Measurements from ENCODE around the gene PPIP5K1.
"Not testable (repeated sequence)": the region's sequence is repeated elsewhere in the genome, so short reads cannot be mapped to it uniquely, and the experiment has no call there.

The PPIP5K1 gene

GRCh38 chr15:43544266-43544665 lies 45.7 kb downstream of the PPIP5K1 start:
- DNase-seq = no peak

GRCh38 chr15:43541785-43542184 lies 48.2 kb downstream of the PPIP5K1 start:
- DNase-seq = no peak

GRCh38 chr15:43538091-43538490 lies 51.9 kb downstream of the PPIP5K1 start:
- no peak for DNase-seq

DNA sequence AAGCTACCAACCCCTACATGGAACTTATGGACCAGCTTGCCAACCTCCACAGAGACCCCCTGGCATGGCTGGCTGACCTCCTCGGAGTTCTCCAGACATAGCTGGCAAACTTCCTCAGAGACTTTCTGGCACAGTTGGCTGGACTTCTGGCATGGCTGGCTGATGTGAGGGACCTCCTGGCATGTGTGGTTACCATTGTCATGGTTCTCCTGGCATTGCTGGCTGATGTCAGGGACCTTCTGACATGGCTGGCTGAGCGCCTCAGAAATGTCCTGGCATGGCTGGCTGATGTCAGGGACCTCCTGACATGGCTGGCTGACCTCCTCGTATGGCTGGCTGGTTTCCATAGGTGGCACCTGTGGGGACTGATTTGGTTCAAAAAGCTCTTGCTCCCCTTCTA lies 55.1 kb downstream of the PPIP5K1 start:
- no peak for DNase-seq

- DNase-seq = not testable (repeated sequence)
Observed at GRCh38 chr15:43532826-43533225, 57.2 kb downstream of the PPIP5K1 start.

DNA sequence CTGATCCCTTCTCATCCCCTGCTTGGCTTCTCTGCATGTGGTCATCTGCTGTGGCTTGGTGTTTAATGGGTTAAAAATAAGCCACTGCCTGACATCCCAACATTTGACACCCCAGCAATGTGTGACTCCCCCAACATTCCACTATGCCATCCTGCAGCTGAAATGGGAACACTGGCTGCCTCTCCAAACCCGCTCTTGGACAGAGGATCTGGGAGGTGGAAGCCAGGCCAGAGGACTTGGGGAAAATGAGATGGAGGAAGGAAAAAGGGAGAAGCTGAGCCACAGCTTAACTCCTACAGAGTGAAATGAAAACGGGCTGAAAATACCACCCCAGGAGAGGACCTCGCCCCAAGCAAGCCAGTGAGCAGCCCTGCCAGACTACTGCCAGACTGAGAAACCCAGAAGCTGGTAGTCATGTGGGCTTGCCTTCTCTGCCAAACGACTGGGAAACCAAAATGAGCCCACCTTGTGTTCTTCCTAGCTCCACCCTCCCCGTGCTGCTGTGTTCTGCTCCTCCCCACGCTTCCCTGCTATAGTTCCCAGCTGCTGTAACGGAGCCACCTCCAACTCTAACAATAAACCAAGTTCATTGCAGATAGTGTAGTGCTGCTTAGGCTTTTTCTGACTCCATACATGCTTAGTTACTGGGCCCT lies 58.9 kb downstream of the PPIP5K1 start:
- peak; percentile 17 for DNase-seq

DNA sequence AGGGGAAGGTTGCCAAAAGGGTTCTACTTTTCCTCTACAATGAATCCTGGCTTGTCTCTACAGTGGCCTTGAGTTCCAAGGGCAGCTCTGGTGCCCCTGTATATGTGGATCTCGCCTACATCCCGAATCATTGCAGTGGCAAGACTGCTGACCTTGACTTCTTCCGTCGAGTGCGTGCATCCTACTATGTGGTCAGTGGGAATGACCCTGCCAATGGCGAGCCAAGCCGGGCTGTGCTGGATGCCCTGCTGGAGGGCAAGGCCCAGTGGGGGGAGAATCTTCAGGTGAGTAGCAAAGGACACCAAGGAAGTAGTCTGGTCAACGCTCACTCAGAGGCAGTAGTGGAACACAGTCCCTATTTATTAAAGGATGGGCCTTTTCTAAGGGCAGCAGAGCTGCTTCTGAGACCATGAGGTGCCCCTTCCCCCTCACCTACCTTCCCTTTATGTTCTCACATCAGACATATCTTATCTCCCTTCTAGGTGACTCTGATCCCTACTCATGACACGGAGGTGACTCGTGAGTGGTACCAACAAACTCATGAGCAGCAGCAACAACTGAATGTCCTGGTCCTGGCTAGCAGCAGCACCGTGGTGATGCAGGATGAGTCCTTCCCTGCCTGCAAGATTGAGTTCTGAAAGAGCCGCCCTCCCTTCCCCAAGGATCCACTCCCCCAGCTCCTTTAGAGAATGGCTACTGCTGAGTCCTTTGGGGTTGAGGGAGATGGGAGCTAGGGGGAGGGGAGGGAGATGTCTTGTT lies 60.2 kb downstream of the PPIP5K1 start:
- DNase-seq = no peak

GRCh38 chr15:43529141-43529540 lies 60.9 kb downstream of the PPIP5K1 start:
- DNase-seq = no peak

DNA sequence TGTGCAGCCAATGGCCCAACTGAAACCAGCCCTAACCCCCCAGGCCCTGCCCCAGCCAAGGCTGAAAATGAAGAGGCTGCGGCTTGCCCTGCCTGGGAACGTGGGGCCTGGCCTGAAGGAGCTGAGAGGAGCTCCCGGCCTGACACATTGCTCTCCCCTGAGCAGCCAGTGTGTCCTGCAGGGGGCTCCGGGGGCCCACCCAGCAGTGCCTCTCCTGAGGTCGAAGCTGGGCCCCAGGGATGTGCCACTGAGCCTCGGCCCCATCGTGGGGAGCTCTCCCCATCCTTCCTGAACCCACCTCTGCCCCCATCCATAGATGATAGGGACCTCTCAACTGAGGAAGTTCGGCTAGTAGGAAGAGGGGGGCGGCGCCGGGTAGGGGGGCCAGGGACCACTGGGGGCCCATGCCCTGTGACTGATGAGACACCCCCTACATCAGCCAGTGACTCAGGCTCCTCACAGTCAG lies 61.4 kb downstream of the PPIP5K1 start:
- DNase-seq = no peak

- no peak for DNase-seq
Observed at GRCh38 chr15:43527802-43528541, 62.0 kb downstream of the PPIP5K1 start.

DNA sequence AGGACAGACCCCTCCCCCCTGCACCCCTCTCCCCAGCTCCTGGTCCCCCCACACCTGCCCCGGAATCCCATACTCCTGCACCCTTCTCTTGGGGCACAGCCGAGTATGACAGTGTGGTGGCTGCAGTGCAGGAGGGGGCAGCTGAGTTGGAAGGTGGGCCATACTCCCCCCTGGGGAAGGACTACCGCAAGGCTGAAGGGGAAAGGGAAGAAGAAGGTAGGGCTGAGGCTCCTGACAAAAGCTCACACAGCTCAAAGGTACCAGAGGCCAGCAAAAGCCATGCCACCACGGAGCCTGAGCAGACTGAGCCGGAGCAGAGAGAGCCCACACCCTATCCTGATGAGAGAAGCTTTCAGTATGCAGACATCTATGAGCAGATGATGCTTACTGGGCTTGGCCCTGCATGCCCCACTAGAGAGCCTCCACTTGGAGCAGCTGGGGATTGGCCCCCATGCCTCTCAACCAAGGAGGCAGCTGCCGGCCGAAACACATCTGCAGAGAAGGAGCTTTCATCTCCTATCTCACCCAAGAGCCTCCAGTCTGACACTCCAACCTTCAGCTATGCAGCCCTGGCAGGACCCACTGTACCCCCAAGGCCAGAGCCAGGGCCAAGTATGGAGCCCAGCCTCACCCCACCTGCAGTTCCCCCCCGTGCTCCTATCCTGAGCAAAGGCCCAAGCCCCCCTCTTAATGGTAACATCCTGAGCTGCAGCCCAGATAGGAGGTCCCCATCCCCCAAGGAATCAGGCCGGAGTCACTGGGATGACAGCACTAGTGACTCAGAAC lies 62.8 kb downstream of the PPIP5K1 start:
- no peak for DNase-seq

DNA sequence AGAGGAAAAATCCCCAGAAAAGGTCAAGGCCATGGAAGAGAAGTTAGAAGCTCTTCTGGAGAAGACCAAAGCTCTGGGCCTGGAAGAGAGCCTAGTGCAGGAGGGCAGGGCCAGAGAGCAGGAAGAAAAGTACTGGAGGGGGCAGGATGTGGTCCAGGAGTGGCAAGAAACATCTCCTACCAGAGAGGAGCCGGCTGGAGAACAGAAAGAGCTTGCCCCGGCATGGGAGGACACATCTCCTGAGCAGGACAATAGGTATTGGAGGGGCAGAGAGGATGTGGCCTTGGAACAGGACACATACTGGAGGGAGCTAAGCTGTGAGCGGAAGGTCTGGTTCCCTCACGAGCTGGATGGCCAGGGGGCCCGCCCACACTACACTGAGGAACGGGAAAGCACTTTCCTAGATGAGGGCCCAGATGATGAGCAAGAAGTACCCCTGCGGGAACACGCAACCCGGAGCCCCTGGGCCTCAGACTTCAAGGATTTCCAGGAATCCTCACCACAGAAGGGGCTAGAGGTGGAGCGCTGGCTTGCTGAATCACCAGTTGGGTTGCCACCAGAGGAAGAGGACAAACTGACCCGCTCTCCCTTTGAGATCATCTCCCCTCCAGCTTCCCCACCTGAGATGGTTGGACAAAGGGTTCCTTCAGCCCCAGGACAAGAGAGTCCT lies 63.6 kb downstream of the PPIP5K1 start:
- DNase-seq = no peak

GRCh38 chr15:43525131-43525530 lies 64.9 kb downstream of the PPIP5K1 start:
- DNase-seq = no peak

DNA sequence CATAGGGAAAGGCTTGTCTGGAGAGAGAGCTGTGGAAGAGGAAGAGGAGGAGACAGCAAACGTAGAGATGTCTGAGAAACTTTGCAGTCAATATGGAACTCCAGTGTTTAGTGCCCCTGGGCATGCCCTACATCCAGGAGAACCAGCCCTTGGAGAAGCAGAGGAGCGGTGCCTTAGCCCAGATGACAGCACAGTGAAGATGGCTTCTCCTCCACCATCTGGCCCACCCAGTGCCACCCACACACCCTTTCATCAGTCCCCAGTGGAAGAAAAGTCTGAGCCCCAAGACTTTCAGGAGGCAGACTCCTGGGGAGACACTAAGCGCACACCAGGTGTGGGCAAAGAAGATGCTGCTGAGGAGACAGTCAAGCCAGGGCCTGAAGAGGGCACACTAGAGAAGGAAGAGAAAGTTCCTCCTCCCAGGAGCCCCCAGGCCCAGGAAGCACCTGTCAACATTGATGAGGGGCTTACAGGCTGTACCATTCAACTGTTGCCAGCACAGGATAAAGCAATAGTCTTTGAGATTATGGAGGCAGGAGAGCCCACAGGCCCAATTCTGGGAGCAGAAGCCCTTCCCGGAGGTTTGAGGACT lies 65.7 kb downstream of the PPIP5K1 start:
- DNase-seq = no peak

DNA sequence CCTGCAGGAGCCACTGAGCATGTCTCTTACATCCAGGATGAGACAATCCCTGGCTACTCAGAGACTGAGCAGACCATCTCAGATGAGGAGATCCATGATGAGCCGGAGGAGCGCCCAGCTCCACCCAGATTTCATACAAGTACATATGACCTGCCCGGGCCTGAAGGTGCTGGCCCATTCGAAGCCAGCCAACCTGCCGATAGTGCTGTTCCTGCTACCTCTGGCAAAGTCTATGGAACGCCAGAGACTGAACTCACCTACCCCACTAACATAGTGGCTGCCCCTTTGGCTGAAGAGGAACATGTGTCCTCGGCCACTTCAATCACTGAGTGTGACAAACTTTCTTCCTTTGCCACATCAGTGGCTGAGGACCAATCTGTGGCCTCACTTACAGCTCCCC lies 66.4 kb downstream of the PPIP5K1 start:
- DNase-seq = no peak

GRCh38 chr15:43522247-43522646 lies 67.8 kb downstream of the PPIP5K1 start:
- no peak for DNase-seq

DNA sequence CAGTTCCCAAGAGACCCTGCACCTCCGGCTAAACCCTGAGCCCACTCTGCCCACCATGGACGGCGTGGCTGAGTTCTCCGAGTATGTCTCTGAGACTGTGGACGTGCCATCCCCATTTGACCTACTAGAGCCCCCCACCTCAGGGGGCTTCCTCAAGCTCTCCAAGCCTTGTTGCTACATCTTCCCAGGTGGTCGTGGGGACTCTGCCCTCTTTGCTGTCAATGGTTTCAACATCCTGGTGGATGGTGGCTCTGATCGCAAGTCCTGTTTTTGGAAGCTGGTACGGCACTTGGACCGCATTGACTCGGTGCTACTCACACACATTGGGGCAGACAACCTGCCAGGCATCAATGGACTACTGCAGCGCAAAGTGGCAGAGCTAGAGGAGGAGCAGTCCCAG lies 68.6 kb downstream of the PPIP5K1 start:
- no peak for DNase-seq

- no peak for DNase-seq
Observed at GRCh38 chr15:43520138-43520537, 69.9 kb downstream of the PPIP5K1 start.

DNA sequence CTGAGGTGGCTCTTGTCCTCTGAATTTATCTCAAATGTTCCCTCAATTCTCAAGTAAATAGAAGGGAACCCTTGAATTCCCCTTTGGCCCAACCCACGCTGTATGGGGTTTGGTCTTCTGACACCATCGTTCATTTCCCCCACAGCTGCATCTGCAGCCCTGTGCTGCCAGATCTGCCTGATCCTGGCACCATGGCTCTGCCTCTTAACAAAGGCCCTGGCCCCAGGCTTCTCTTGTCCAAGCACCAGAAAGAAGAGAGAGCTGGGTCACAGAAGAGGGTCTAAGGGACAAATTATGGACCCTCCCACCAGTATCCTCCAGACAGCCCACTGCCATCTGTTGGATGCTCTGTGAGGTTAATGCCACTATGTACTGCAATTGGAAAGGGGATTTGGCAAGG lies 70.8 kb downstream of the PPIP5K1 start:
- DNase-seq = no peak

- peak; percentile 87 for DNase-seq
Observed at GRCh38 chr15:43518197-43518761, 71.7 kb downstream of the PPIP5K1 start.

DNA sequence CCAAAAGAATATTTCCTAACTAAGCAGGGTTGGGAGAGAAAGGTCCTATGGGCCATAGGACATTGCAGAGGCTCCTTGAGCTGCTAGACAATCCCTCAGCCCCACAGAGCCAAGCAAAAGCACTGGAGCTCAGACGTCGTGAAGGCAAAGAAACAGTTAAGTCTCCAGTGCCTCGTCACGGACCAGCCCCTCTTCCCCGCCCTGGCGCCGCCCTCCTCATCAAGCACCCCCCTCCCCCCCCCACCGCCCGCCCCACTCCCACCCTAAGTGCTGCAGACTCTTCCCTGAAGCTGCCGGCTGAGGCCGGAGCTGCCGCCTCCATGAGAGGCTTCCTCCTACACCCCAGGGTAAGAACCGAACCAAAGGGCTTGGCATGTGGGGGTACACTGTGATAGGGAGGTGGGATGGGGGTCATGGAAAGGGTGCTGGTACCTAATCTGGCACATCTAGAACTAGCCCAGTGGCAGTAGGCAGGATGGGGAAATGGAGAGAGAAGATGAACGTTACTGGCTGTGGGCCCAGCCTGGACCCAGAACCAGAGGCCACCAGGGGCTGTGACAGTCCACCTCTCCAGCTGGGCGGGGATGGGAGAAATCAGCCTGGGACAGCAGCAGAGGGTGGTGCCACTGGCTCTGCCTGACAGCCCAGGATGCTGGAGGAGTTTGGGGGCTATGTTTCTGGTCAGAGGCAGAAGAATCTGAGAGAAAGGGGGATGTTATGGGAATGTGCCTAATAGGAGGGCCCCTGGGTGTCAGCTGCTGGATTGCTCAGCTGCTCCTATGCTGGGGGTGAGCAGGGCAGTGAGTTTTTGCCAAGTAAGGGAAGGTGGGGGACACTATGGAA lies 72.4 kb downstream of the PPIP5K1 start, which contains the start of gene MAP1A:
Gene MAP1A (plus strand): TSS at position 255 of the 843 bp plus-strand sequence. CDS start 3,866 bp downstream, outside the sequence.
- peak; percentile 92 for DNase-seq

Data from NCI-H2171 treated with DMSO at 0.1 percent for 48 hours (cell line).